IPS-20b (cell line): ENCODE data around the gene FOXJ3.
A peak's percentile ranks its signal among the peaks of the same experiment; 100 is the strongest.

Experiments
- H3K27ac ChIP-seq: one replicate; pipeline ENCODE4 v1.5.1; 2013; ENCODE audit warnings: low read length
- H3K27me3 ChIP-seq: 2 replicates; pipeline ENCODE4 v1.6.1; 2013; ENCODE audit warnings: mild to moderate bottlenecking, low read length, inconsistent platforms; ENCODE audit not compliant: insufficient read depth
- H3K36me3 ChIP-seq: 2 replicates; pipeline ENCODE4 v1.6.1; 2013; ENCODE audit warnings: low read depth, mild to moderate bottlenecking, inconsistent platforms, low read length, moderate library complexity; ENCODE audit not compliant: insufficient read depth
- H3K4me1 ChIP-seq: 2 replicates; pipeline ENCODE4 v1.6.1; 2013; ENCODE audit warnings: mild to moderate bottlenecking, control low read depth, inconsistent platforms, low read length, moderate library complexity; ENCODE audit not compliant: insufficient read depth
- H3K4me3 ChIP-seq: 2 replicates; pipeline ENCODE4 v1.5.1; 2013; ENCODE audit warnings: mild to moderate bottlenecking, low read length, inconsistent platforms
- H3K9ac ChIP-seq: 2 replicates; pipeline ENCODE4 v1.6.1; 2013; ENCODE audit warnings: low read depth, mild to moderate bottlenecking, inconsistent platforms, low read length, moderate library complexity
- H3K9me3 ChIP-seq: 2 replicates; pipeline ENCODE4 v1.6.1; 2013; ENCODE audit warnings: mild to moderate bottlenecking, low read depth, low read length, inconsistent platforms; ENCODE audit not compliant: insufficient read depth

Gene FOXJ3

DNA sequence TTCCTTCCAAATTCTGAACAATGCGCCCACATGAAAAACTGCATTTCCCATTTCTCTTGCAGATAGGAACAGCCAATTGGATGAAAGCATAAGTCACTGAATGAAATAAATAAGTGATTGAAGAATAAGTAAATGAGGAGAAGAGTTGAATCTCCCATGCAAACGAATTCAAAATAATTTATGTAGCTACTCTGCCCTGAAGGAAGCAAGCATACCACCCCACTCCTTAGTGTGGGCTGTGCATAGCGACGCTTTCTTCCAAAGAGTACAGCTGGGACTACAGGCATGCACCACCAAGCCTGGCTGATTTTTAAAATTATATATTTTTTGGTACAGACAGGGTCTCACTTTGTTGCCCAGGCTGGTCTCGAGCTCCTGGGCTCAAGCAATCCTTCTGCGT lies 29.1 kb upstream of the FOXJ3 start:
- Histone ChIP-seq H3K27ac (no peak overlapping the region), H3K9ac (no peak overlapping the region), H3K4me3 (no peak overlapping the region), H3K4me1 (no peaks in the 10 kb centered on the region), H3K9me3 (no peaks in the 10 kb centered on the region), H3K27me3 (no peaks in the 10 kb centered on the region), H3K36me3 (no peaks in the 10 kb centered on the region)

DNA sequence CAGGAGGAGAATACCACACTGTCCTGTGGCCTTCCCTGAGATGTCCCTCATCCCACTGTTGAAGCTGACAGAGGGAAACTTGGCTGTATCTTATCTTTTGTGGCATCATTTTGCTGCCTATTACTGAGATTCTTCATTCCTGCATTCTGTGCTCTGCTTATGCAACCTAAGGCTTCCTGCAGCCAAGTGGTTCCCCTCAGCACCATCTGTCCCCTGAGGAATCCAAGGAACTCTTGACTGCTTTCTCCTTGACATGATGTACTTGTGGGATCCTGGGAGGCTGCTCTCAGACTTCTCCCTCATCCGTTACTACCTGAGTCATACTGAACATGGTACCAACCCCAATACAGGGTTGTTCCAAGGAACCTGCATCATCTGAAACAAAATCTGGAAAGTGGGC lies 24.4 kb upstream of the FOXJ3 start:
- H3K9me3 ChIP-seq = no peaks in the 10 kb centered on the region
- H3K9ac ChIP-seq = no peak overlapping the region
- no peaks in the 10 kb centered on the region for H3K4me1 ChIP-seq
- no peak overlapping the region for H3K4me3 ChIP-seq
- no peak overlapping the region for H3K27ac ChIP-seq
- H3K36me3 ChIP-seq = no peaks in the 10 kb centered on the region
- no peaks in the 10 kb centered on the region for H3K27me3 ChIP-seq

DNA sequence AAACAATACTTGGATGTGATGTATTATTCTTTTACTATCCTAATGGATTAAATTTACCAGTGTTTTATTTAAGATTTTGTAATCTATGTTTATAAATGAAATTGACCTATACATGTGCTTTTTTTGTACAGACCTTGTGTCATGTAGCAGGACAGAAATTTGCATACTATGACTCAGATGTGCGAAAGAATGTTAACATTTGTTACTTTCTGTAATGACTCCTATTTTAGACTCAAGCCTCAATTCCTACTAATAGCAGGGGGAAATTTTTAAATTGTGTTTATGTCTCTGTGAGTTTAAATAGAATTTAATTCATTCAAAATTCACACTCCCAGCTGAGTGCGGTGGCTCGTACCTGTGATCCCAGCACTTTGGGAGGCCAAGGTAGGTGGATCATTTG lies 23.8 kb upstream of the FOXJ3 start:
- Histone ChIP-seq H3K9me3 (no peaks in the 10 kb centered on the region), H3K27me3 (no peaks in the 10 kb centered on the region), H3K36me3 (no peaks in the 10 kb centered on the region), H3K4me1 (no peaks in the 10 kb centered on the region), H3K9ac (no peak overlapping the region), H3K27ac (no peak overlapping the region), H3K4me3 (no peak overlapping the region)

GRCh38 chr1:42350086-42350485 lies 15.1 kb upstream of the FOXJ3 start:
- H3K4me3 ChIP-seq = no peak overlapping the region
- no peaks in the 10 kb centered on the region; the same call in 1 of the 2 replicates for H3K27me3 ChIP-seq
- H3K9me3 ChIP-seq = no peaks in the 10 kb centered on the region
- no peaks in the 10 kb centered on the region for H3K4me1 ChIP-seq
- H3K36me3 ChIP-seq = no peaks in the 10 kb centered on the region
- no peak overlapping the region for H3K9ac ChIP-seq
- no peak overlapping the region for H3K27ac ChIP-seq

DNA sequence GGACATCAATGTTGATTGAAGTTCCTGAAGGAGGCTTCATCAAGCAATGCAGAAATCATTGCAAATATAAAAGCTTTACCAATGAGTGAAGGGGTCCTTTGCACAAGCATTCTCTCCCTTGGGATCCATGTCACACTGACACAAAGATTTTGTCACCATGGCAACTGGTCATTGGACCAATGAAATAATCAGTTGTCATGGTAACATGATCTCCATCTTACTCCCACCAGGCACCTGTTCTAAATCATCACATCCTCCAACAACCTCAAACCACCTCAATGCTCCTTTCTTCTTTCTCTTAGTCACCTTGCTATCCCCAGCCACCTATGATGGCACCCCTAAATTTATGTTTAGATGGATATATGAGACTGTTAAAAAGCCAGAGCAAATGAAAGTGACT lies 13.5 kb upstream of the FOXJ3 start:
- Histone ChIP-seq H3K9ac (no peak overlapping the region), H3K27ac (no peak overlapping the region), H3K4me3 (no peak overlapping the region), H3K27me3 (no peaks in the 10 kb centered on the region; the same call in 1 of the 2 replicates), H3K36me3 (no peaks in the 10 kb centered on the region), H3K4me1 (no peaks in the 10 kb centered on the region), H3K9me3 (no peaks in the 10 kb centered on the region)

DNA sequence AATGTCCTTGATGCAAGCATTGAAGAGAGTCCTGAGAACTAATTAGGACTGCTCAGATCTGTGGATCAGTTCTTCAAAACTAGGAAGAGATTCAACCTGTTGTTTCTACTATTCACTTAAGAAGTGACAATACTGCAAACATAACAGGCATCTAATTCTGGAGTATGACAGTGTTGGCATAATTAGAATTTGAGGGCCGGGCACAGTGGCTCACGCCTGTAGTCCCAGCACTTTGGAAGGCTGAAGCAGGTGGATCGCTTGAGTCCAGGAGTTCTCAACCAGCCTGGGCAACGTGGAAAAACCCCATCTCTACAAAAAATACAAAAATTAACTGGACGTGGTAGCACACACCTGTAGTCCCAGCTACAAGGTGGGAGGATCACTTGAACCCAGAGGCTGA lies 8.0 kb upstream of the FOXJ3 start:
- peaks cover 13% of the 10 kb centered on the region for H3K4me1 ChIP-seq
- no peaks in the 10 kb centered on the region for H3K9me3 ChIP-seq
- no peaks in the 10 kb centered on the region for H3K36me3 ChIP-seq
- H3K4me3 ChIP-seq = no peak overlapping the region
- no peak overlapping the region for H3K27ac ChIP-seq
- H3K27me3 ChIP-seq = no peaks in the 10 kb centered on the region; the same call in 1 of the 2 replicates
- H3K9ac ChIP-seq = no peak overlapping the region

GRCh38 chr1:42340901-42341300 lies 5.9 kb upstream of the FOXJ3 start:
- H3K4me3 ChIP-seq = no peak overlapping the region
- no peaks in the 10 kb centered on the region; the same call in 1 of the 2 replicates for H3K27me3 ChIP-seq
- H3K4me1 ChIP-seq = peaks cover 19% of the 10 kb centered on the region
- no peak overlapping the region for H3K27ac ChIP-seq
- no peak overlapping the region; the same call in 1 of the 2 replicates for H3K9ac ChIP-seq
- no peaks in the 10 kb centered on the region for H3K36me3 ChIP-seq
- no peaks in the 10 kb centered on the region for H3K9me3 ChIP-seq

DNA sequence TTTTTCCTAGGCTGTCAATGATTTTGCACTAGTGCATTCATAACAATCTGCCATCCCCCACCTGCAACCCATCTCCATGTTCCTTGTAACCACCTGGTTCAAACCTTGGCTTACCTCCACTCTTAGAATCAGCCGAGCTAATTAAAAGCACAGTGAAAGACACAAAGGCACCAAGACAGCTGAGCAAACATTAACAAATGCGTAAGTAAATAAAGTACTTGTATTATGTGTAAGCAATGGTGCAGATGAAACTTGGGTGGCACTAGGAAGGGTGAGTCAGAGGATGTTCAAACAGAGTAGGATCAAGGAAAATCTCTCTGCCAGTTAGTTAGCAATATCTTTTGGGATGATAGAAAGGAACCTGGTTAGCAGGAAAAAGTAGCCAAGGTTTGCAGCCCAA lies 5.1 kb upstream of the FOXJ3 start:
- Histone ChIP-seq H3K9me3 (no peaks in the 10 kb centered on the region), H3K9ac (no peak overlapping the region; the same call in 1 of the 2 replicates), H3K4me1 (peaks cover 19% of the 10 kb centered on the region), H3K27ac (no peak overlapping the region), H3K36me3 (no peaks in the 10 kb centered on the region), H3K27me3 (no peaks in the 10 kb centered on the region; the same call in 1 of the 2 replicates), H3K4me3 (no peak overlapping the region)

DNA sequence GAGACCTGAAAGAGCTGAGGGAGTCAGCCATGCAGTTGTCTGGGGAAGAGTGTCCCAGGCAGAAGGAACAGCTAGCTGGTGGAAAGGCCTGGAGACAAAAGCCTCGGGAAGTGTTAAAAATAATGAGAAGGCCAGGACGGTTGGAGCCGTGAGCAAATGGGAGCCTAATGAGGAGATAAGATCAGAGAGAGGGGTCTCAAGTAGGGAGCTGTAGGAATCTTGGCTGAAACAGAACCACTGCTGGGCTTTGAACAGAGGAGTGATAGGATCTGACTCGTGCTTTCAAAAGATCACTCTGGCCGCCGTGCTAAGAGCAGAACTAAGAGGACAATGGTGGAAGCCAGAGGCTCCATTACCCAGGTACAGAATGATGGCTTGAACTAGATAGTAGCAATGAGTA lies 1.9 kb upstream of the FOXJ3 start:
- H3K36me3 ChIP-seq = no peaks in the 10 kb centered on the region
- peaks cover 25% of the 10 kb centered on the region for H3K4me1 ChIP-seq
- H3K9me3 ChIP-seq = no peaks in the 10 kb centered on the region
- H3K27ac ChIP-seq = no peak overlapping the region
- no peak overlapping the region for H3K9ac ChIP-seq
- no peaks in the 10 kb centered on the region for H3K27me3 ChIP-seq
- H3K4me3 ChIP-seq = no peak overlapping the region

DNA sequence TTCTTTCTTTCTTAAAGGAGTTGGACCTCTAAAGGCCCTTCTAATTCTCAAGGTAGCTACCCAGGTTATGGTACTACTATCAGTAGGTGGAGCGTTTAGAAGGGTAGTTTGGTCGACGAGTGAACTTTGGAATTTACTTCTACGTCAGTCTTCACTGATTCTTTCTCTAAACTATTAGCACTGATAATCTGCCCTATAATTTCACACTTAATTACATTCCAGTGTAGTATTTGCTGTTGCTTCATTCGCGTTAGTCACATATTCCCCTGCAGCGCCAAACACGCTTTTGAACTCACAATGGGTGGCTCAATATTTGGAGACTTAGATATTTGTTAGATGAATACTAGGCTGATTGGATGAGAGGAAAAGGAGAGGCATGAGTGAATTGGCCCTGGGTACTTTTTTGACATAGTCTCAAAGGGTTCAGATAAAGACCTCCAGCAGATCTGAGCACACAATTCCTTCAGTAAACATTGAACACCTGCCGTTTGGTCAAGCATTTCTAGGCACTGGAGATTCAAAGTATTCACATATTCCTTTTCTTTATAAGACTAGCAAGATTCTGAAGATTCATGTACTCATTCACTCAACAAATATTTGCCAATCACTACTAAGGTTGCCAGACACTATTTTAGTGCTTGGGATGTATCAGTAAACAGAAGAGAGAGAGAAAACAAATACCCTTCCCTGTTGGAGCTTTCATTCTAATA lies 929 bp upstream of the FOXJ3 start:
- peak overlapping the region; percentile 54 for H3K27ac ChIP-seq
- H3K9me3 ChIP-seq = no peaks in the 10 kb centered on the region
- H3K4me3 ChIP-seq = peak overlapping the region; percentile 98
- H3K27me3 ChIP-seq = no peaks in the 10 kb centered on the region
- H3K9ac ChIP-seq = peak overlapping the region; percentile 92; the same call in 1 of the 2 replicates
- H3K4me1 ChIP-seq = peaks cover 25% of the 10 kb centered on the region
- H3K36me3 ChIP-seq = no peaks in the 10 kb centered on the region

- Histone ChIP-seq H3K4me1 (peaks cover 12% of the 10 kb centered on the region; the same call in 1 of the 2 replicates), H3K4me3 (peak overlapping the region; percentile 98), H3K9me3 (no peaks in the 10 kb centered on the region), H3K27ac (peak overlapping the region; percentile 83), H3K36me3 (no peaks in the 10 kb centered on the region), H3K9ac (peak overlapping the region; percentile 92), H3K27me3 (no peaks in the 10 kb centered on the region)
Measured at GRCh38 chr1:42334240-42335049, 590 bp downstream of the FOXJ3 start.
